HepG2 (cell line): ENCODE results near the gene COMMD7. TPM values are rescaled to one million over a fixed set of nuclear protein-coding genes. Genes with fewer than 3 reads are reported as not detected.

Experiments
- AHR ChIP-seq: IDR thresholded peaks from 2 replicates; pipeline ENCODE4 v1.6.1; 2018; ENCODE audit warnings: missing genetic modification reagents, missing compliant biosample characterization
- ARNT ChIP-seq: fragments of 450-650 bp; IDR thresholded peaks from 2 replicates; pipeline ENCODE4 v1.6.1; 2017
- CCAR2 ChIP-seq: fragments of 200-400 bp; formaldehyde crosslinking; optimal IDR thresholded peaks from 2 replicates; pipeline ENCODE3; 2018; ENCODE audit warnings: low read depth, mild to moderate bottlenecking, low read length, moderate library complexity
- CERS6 ChIP-seq: sonication (generic); formaldehyde crosslinking; IDR thresholded peaks from 2 replicates; pipeline ENCODE4 v1.5.0; 2020; ENCODE audit warnings: missing genetic modification reagents
- ESRRA ChIP-seq: sonication (generic); formaldehyde crosslinking; IDR thresholded peaks from 2 replicates; pipeline ENCODE4 v1.5.1; 2020; ENCODE audit warnings: mild to moderate bottlenecking, low read depth, missing genetic modification reagents
- ETS1 ChIP-seq: sonication (generic); formaldehyde crosslinking; IDR thresholded peaks from 2 replicates; pipeline ENCODE4 v1.4.0; 2020; ENCODE audit warnings: missing genetic modification reagents
- FOXA1 ChIP-seq, 2 experiments: fragments of 450-650 bp in 1 of 2; sonication (generic) in 1 of 2; formaldehyde crosslinking in 1 of 2; IDR thresholded peaks; 2 replicates each; pipeline versions ENCODE4 v1.4.0 to v1.6.1; 2016 to 2020; ENCODE audit warnings: missing genetic modification reagents in 1 of 2
- MAZ ChIP-seq, 2 experiments: sonication (generic) in 1 of 2; formaldehyde crosslinking in 1 of 2; IDR thresholded peaks; 2 replicates each; pipeline versions ENCODE4 v1.5.0 to v1.6.1; 2012 to 2020; ENCODE audit warnings: low read depth in 2 of 2, mild to moderate bottlenecking in 2 of 2, borderline replicate concordance in 1 of 2, improper control_type of control experiment in 1 of 2, low read length in 1 of 2, missing genetic modification reagents in 1 of 2, moderate library complexity in 1 of 2
- RELA ChIP-seq: sonication (generic); formaldehyde crosslinking; IDR thresholded peaks from 2 replicates; pipeline ENCODE4 v1.4.0; 2020; ENCODE audit warnings: missing genetic modification reagents
- SALL1 ChIP-seq: sonication (generic); formaldehyde crosslinking; IDR thresholded peaks from 2 replicates; pipeline ENCODE4 v1.8.0; 2022; ENCODE audit warnings: mild to moderate bottlenecking, missing genetic modification reagents
- SCMH1 ChIP-seq: sonication (generic); formaldehyde crosslinking; IDR thresholded peaks from 2 replicates; pipeline ENCODE4 v1.9.0; 2021; ENCODE audit warnings: missing genetic modification reagents, mild to moderate bottlenecking, borderline replicate concordance
- TSC22D2 ChIP-seq: sonication (generic); formaldehyde crosslinking; IDR thresholded peaks from 2 replicates; pipeline ENCODE4 v1.5.1; 2020; ENCODE audit warnings: missing genetic modification reagents, mild to moderate bottlenecking, borderline replicate concordance
- ZNF720 ChIP-seq: sonication (generic); formaldehyde crosslinking; IDR thresholded peaks from 2 replicates; pipeline ENCODE4 v1.4.0; 2020; ENCODE audit warnings: missing genetic modification reagents
- ZNF724P ChIP-seq: sonication (generic); formaldehyde crosslinking; IDR thresholded peaks from 2 replicates; pipeline ENCODE4 v1.8.0; 2022; ENCODE audit warnings: missing genetic modification reagents, borderline replicate concordance
- ZNF740 ChIP-seq: sonication (generic); formaldehyde crosslinking; IDR thresholded peaks from 2 replicates; pipeline ENCODE4 v1.4.0; 2020; ENCODE audit warnings: missing genetic modification reagents
- ZNF891 ChIP-seq: sonication (generic); formaldehyde crosslinking; IDR thresholded peaks from 2 replicates; pipeline ENCODE4 v1.5.0; 2020; ENCODE audit warnings: mild to moderate bottlenecking, missing genetic modification reagents
- polyA plus RNA-seq, 8 experiments: library from polyadenylated mRNA; depleted of rRNA in 3 of 8; stranded (reverse) in 7 of 8; unstranded in 1 of 8; fragments of >200 nt; fragmentation: Illumina TruSeq in 4 of 8; extraction: Trizol in 4 of 8; gene quantifications; 2 replicates each; pipeline versions ENCODE4 v1.2.1 to v1.2.3, GENCODE V29; 2011 to 2016; ENCODE audit warnings: low read depth in 4 of 8, missing spikeins in 1 of 8, mixed read lengths in 1 of 8; ENCODE audit not compliant: insufficient read depth in 1 of 8
- total RNA-seq, 5 experiments: library from RNA; depleted of rRNA; stranded (reverse); fragments of >200 nt; fragmentation: Illumina TruSeq; extraction: Trizol; gene quantifications; 2 replicates each; pipeline ENCODE4 v1.2.3, GENCODE V29; 2016; ENCODE audit warnings: low read depth in 1 of 5
- TF ChIP-seq, protein P1 (sequence below): sonication (generic); formaldehyde crosslinking; IDR thresholded peaks from 2 replicates; pipeline ENCODE4 v1.5.0; 2020; ENCODE audit warnings: missing genetic modification reagents

Gene COMMD7
- total and polyA plus RNA-seq, 2 of the 13 experiments (the other 11 are each of a cell fraction or from before 2014, with no cell fraction given) = 42.1 to 53.3 TPM

DNA sequence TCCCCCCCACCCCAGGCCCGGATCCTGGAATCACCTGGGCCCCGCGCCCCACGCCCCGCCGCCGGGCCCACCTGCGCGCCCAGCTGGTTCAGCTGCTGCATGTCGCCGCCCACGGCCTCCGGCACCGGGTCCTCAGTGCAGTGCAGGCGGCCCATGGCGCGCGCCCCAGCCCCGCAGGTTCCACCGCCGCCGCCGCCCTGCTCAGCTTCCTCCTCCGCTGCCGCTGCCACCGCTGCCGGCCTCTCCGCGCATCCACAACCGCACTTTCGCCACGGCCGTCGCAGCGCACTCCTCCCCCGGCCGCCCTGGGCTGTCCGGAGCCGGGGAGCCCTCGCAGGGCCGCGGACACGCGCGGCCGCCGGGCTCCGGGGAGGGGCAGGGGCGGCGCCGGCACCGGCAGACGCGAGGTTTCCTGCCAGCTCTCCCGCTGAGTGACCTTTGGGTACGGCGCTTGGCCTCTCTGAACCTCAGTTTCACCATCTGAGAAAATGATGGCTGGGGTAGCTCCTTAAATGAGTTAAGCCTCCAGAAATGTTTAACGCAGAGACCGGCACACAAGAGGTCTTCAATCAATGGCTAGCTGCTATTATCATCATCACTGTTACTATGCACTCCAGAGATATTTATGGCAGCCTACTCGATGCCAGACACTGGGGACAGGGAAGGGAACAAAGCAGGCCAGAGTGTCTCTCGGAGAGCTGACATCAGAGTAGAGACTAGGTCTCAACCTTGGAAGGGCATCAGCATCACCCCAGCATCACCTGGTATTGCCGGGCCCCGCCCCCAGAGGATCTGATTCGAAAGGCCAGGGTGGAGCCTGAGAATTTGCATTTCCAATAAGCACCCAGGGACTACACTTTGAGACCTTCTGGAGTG is at the start of gene COMMD7 (continued):
- TF ChIP-seq CERS6 = no peak; the same call in 1 of the 2 replicates
- TF ChIP-seq ZNF720 = no peak
- TF ChIP-seq ETS1 (CRISPR knock-in tag) = no peak
- no peak for TF ChIP-seq ESRRA
- TF ChIP-seq MAZ (IDR thresholded peaks at IDR 0.05; ENCODE audit: borderline replicate concordance, low read depth, low read length) = no peak
- peak; percentile 90 for TF ChIP-seq MAZ (CRISPR knock-in tag; IDR thresholded peaks at IDR 0.05; ENCODE audit: low read depth)
- peak; percentile 79; the same call in 1 of the 2 replicates for TF ChIP-seq TSC22D2 (CRISPR knock-in tag)
- peak; percentile 83 for TF ChIP-seq ZNF740 (CRISPR knock-in tag)
- TF ChIP-seq ZNF724P (CRISPR knock-in tag) = 0 out of 2 replicates have a peak, but pooled peaks have one; percentile 54
- no peak for TF ChIP-seq SCMH1 (CRISPR knock-in tag)
- TF ChIP-seq FOXA1 (IDR thresholded peaks at IDR 0.05) = no peak
- TF ChIP-seq FOXA1 (CRISPR knock-in tag; IDR thresholded peaks at IDR 0.05) = no peak
- TF ChIP-seq, protein P1, sequence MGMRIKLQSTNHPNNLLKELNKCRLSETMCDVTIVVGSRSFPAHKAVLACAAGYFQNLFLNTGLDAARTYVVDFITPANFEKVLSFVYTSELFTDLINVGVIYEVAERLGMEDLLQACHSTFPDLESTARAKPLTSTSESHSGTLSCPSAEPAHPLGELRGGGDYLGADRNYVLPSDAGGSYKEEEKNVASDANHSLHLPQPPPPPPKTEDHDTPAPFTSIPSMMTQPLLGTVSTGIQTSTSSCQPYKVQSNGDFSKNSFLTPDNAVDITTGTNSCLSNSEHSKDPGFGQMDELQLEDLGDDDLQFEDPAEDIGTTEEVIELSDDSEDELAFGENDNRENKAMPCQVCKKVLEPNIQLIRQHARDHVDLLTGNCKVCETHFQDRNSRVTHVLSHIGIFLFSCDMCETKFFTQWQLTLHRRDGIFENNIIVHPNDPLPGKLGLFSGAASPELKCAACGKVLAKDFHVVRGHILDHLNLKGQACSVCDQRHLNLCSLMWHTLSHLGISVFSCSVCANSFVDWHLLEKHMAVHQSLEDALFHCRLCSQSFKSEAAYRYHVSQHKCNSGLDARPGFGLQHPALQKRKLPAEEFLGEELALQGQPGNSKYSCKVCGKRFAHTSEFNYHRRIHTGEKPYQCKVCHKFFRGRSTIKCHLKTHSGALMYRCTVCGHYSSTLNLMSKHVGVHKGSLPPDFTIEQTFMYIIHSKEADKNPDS = no peak
- TF ChIP-seq AHR (CRISPR knock-in tag) = no peak
- peak; percentile 67 for TF ChIP-seq SALL1 (CRISPR knock-in tag)
- TF ChIP-seq CCAR2 = no peak
- TF ChIP-seq ARNT = no peak
- TF ChIP-seq ZNF891 (CRISPR knock-in tag) = 0 out of 2 replicates have a peak, but pooled peaks have one; percentile 17
- no peak for TF ChIP-seq RELA (CRISPR knock-in tag)
